ENCODE measurements around the gene SASH3. TPM values are rescaled to one million over a fixed set of nuclear protein-coding genes. Genes with fewer than 3 reads are reported as not detected.

Gene SASH3
- total RNA-seq, 6 experiments from 2014 or later = not detected

- H3K27ac Mint-ChIP-seq = no peak overlapping the region
- H3K27me3 Mint-ChIP-seq (ENCODE audit: insufficient read depth) = peaks cover 2% of the 10 kb centered on the region
- no peaks in the 10 kb centered on the region for H3K9me3 Mint-ChIP-seq
- DNase-seq = no peak
- TF ChIP-seq CTCF (IDR thresholded peaks at IDR 0.05) = no peak
- no peak overlapping the region for H3K4me3 Mint-ChIP-seq
- no peaks in the 10 kb centered on the region for H3K4me1 Mint-ChIP-seq (ENCODE audit: low read depth)
- no peaks in the 10 kb centered on the region; the same call in 1 of the 2 replicates for H3K36me3 Mint-ChIP-seq (ENCODE audit: low read depth)
Observed at GRCh38 chrX:129797251-129797906, 17.6 kb downstream of the SASH3 start.

- H3K4me3 Mint-ChIP-seq = no peak overlapping the region
- DNase-seq = no peak
- H3K36me3 Mint-ChIP-seq (ENCODE audit: low read depth) = no peaks in the 10 kb centered on the region; the same call in 1 of the 2 replicates
- peaks cover 1% of the 10 kb centered on the region for H3K27me3 Mint-ChIP-seq (ENCODE audit: insufficient read depth)
- H3K27ac Mint-ChIP-seq = no peak overlapping the region
- TF ChIP-seq CTCF (IDR thresholded peaks at IDR 0.05) = no peak
- H3K9me3 Mint-ChIP-seq = no peaks in the 10 kb centered on the region
- no peaks in the 10 kb centered on the region for H3K4me1 Mint-ChIP-seq (ENCODE audit: low read depth)
Observed at GRCh38 chrX:129798456-129798855, 18.7 kb downstream of the SASH3 start.

- DNase-seq = no peak
- H3K27ac Mint-ChIP-seq = no peak overlapping the region
- no peak for TF ChIP-seq CTCF (IDR thresholded peaks at IDR 0.05)
- H3K9me3 Mint-ChIP-seq = no peaks in the 10 kb centered on the region
- no peaks in the 10 kb centered on the region for H3K4me1 Mint-ChIP-seq (ENCODE audit: low read depth)
- no peaks in the 10 kb centered on the region; the same call in 1 of the 2 replicates for H3K27me3 Mint-ChIP-seq (ENCODE audit: insufficient read depth)
- no peak overlapping the region for H3K4me3 Mint-ChIP-seq
- no peaks in the 10 kb centered on the region; the same call in 1 of the 2 replicates for H3K36me3 Mint-ChIP-seq (ENCODE audit: low read depth)
Observed at GRCh38 chrX:129798888-129799287, 19.1 kb downstream of the SASH3 start.

- no peaks in the 10 kb centered on the region; the same call in 1 of the 2 replicates for H3K27me3 Mint-ChIP-seq (ENCODE audit: insufficient read depth)
- no peaks in the 10 kb centered on the region for H3K4me1 Mint-ChIP-seq (ENCODE audit: low read depth)
- TF ChIP-seq CTCF (IDR thresholded peaks at IDR 0.05) = no peak
- no peak overlapping the region for H3K27ac Mint-ChIP-seq
- no peak for DNase-seq
- no peak overlapping the region for H3K4me3 Mint-ChIP-seq
- H3K36me3 Mint-ChIP-seq (ENCODE audit: low read depth) = no peaks in the 10 kb centered on the region; the same call in 1 of the 2 replicates
- H3K9me3 Mint-ChIP-seq = no peaks in the 10 kb centered on the region
Observed at GRCh38 chrX:129800186-129800585, 20.4 kb downstream of the SASH3 start.

- DNase-seq = no peak
- H3K4me3 Mint-ChIP-seq = no peak overlapping the region
- H3K27me3 Mint-ChIP-seq (ENCODE audit: insufficient read depth) = no peaks in the 10 kb centered on the region; the same call in 1 of the 2 replicates
- H3K4me1 Mint-ChIP-seq (ENCODE audit: low read depth) = no peaks in the 10 kb centered on the region
- no peaks in the 10 kb centered on the region; the same call in 1 of the 2 replicates for H3K36me3 Mint-ChIP-seq (ENCODE audit: low read depth)
- no peaks in the 10 kb centered on the region for H3K9me3 Mint-ChIP-seq
- TF ChIP-seq CTCF (IDR thresholded peaks at IDR 0.05) = no peak
- no peak overlapping the region; the same call in 1 of the 2 replicates for H3K27ac Mint-ChIP-seq
Observed at GRCh38 chrX:129802863-129803262, 23.1 kb downstream of the SASH3 start.

Data from HFFc6 (cell line).